ENCODE results near the gene EGFL6.

The EGFL6 gene

DNA sequence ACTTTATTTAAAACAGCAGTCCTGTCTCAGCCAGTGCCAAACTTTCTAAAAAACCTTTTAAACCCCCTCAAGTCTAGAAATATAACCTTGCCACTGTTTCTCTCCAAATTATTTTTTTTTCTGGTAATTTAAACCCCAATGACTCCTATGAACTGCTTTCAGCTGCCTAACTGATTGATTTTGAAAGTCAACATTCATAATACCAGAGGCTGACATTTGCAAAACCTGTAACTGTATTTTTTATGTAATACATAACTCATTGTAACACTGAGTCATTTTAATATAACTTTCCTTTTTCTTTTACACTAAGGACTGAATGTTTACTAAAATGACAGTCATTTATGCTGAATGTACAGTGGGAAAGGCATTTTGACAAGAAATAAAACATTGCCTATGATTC is 19.1 kb upstream of the EGFL6 start:
- DNase-seq: no peak
- H3K36me3 ChIP-seq: no peaks in the 10 kb centered on the region
- no peak overlapping the region for H3K27ac ChIP-seq
- H3K4me3 ChIP-seq (ENCODE audit: low read depth, low read length): no peak overlapping the region
- H3K9me3 ChIP-seq (ENCODE audit: severe bottlenecking): no peaks in the 10 kb centered on the region
- no peak for TF ChIP-seq CTCF (IDR thresholded peaks at IDR 0.05; ENCODE audit: low read depth, low read length)
- H3K27me3 ChIP-seq (ENCODE audit: insufficient read depth, low read depth, severe bottlenecking): peaks cover 84% of the 10 kb centered on the region

DNA sequence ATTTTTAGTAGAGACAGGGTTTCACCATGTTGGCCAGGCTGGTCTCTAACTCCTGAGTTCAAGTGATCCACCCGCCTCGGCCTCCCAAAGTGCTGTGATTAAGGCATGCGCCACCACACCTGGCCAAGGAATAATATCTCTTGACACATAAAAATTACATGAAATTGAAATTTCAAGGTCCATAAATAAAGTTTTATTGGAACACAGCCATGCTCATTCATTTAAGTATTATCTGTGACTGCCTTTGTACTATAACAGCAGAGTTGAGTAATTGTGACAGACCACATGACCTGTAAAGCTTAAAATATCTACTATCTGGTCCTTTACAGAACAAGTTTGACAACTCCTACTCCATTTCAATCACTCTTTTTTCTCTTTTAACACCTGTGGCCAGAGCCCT is 17.8 kb upstream of the EGFL6 start:
- DNase-seq: no peak
- no peak for TF ChIP-seq CTCF (IDR thresholded peaks at IDR 0.05; ENCODE audit: low read depth, low read length)
- Histone ChIP-seq H3K27me3 (ENCODE audit: insufficient read depth, low read depth, severe bottlenecking) (peaks cover 86% of the 10 kb centered on the region), H3K9me3 (ENCODE audit: severe bottlenecking) (no peaks in the 10 kb centered on the region), H3K36me3 (no peaks in the 10 kb centered on the region), H3K27ac (no peak overlapping the region), H3K4me3 (ENCODE audit: low read depth, low read length) (no peak overlapping the region)

DNA sequence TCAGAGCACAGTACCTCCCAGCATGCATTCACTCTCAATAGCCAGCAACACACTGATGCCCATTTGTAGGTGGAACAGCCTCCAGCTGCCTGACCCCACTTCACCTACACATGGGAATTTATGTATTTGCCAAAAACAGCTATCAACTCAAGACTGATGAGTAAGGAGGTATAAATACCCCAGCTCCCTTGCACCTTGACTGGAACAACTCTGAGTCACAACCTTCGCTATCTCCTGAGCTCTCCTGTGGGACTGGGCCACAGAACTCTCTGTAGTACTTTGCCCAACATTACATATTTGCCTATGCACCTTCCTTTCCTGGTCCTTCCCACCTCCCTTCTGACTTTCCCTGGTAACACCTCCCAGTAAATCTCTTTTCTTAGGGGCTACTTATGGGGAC is 16.5 kb upstream of the EGFL6 start:
- Histone ChIP-seq H3K27ac (no peak overlapping the region), H3K27me3 (ENCODE audit: insufficient read depth, low read depth, severe bottlenecking) (peaks cover 78% of the 10 kb centered on the region), H3K9me3 (ENCODE audit: severe bottlenecking) (no peaks in the 10 kb centered on the region), H3K4me3 (ENCODE audit: low read depth, low read length) (no peak overlapping the region), H3K36me3 (no peaks in the 10 kb centered on the region)
- no peak for TF ChIP-seq CTCF (IDR thresholded peaks at IDR 0.05; ENCODE audit: low read depth, low read length)
- DNase-seq: no peak

DNA sequence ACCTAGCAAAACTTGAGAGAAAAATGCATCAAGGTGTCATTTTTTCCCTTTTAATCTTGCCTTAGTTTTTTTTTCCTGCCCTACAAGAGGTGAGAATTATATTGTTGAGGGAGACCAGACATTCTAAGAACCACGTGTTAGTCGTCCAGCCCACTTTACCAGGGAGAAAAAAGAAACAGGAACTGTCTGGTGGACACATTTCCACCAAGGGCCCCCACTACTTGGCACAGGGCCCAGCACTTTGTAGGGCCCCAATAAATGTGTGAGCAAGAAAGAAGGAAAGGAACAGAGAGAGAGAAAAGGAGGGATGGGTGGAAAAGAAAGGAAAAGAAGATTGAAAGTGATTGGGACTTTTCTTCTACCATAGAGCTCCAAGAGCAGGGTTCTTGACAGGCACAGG is 3.9 kb upstream of the EGFL6 start:
- Histone ChIP-seq H3K27me3 (ENCODE audit: insufficient read depth, low read depth, severe bottlenecking) (peaks cover 89% of the 10 kb centered on the region), H3K4me3 (ENCODE audit: low read depth, low read length) (no peak overlapping the region), H3K9me3 (ENCODE audit: severe bottlenecking) (peaks cover 2% of the 10 kb centered on the region), H3K27ac (no peak overlapping the region), H3K36me3 (no peaks in the 10 kb centered on the region)
- no peak for TF ChIP-seq CTCF (IDR thresholded peaks at IDR 0.05; ENCODE audit: low read depth, low read length)
- DNase-seq: no peak

DNA sequence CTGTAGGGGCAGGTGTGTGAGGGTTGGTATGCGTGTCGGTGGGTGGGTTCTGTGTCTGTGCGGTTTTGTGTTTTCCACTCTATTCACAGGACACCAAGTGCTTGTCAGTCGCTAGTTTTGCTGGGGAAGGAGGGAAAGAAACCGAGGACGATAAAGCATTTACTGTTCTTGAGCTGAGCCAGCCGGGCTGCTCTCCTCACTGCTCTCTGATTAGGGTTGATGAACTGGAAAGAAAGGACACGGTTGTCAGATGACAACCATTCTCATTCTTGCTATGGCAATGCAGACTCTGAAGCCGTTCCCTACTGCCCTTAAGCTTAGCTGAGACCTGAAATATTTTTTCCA is 832 bp downstream of the EGFL6 start:
- no peaks in the 10 kb centered on the region for H3K9me3 ChIP-seq (ENCODE audit: severe bottlenecking)
- no peak overlapping the region for H3K4me3 ChIP-seq (ENCODE audit: low read depth, low read length)
- H3K27ac ChIP-seq: no peak overlapping the region
- no peak for TF ChIP-seq CTCF (IDR thresholded peaks at IDR 0.05; ENCODE audit: low read depth, low read length)
- no peaks in the 10 kb centered on the region for H3K36me3 ChIP-seq
- no peak for DNase-seq
- H3K27me3 ChIP-seq (ENCODE audit: insufficient read depth, low read depth, severe bottlenecking): peaks cover 91% of the 10 kb centered on the region

- TF ChIP-seq CTCF (IDR thresholded peaks at IDR 0.05; ENCODE audit: low read depth, low read length): no peak
- DNase-seq: no peak
- Histone ChIP-seq H3K4me3 (ENCODE audit: low read depth, low read length) (no peak overlapping the region), H3K27ac (no peak overlapping the region), H3K36me3 (no peaks in the 10 kb centered on the region), H3K27me3 (ENCODE audit: insufficient read depth, low read depth, severe bottlenecking) (peaks cover 89% of the 10 kb centered on the region), H3K9me3 (ENCODE audit: severe bottlenecking) (no peaks in the 10 kb centered on the region)
Observed at GRCh38 chrX:13571136-13571535, 1.7 kb downstream of the EGFL6 start.

Data from WERI-Rb-1 (cell line).